NCI-H128 (cell line): ENCODE data around the gene RARA.
A peak's percentile ranks its signal among the peaks of the same experiment; 100 is the strongest.
"Not testable (repeated sequence)": the region's sequence is repeated elsewhere in the genome, so short reads cannot be mapped to it uniquely, and the experiment has no call there.

ENCODE experiments used
- DNase-seq: peaks from one replicate; lab custom pipeline; 2025; ENCODE audit not compliant: unreplicated experiment; lab: John Stamatoyannopoulos, UW

Gene RARA

GRCh38 chr17:40297511-40297910 lies 11.5 kb upstream of the RARA start:
- DNase-seq: no peak

GRCh38 chr17:40298726-40299125 lies 10.3 kb upstream of the RARA start:
- DNase-seq: no peak

GRCh38 chr17:40299159-40299757 lies 9.7 kb upstream of the RARA start:
- not testable (repeated sequence) for DNase-seq

- no peak for DNase-seq
These were observed 7.7 kb upstream of the RARA start for GRCh38 chr17:40301315-40301714.

GRCh38 chr17:40303009-40303657 lies 5.8 kb upstream of the RARA start:
- no peak for DNase-seq

- DNase-seq: no peak
These were observed 5.0 kb upstream of the RARA start for GRCh38 chr17:40303708-40304551.

GRCh38 chr17:40304552-40304863 lies 4.5 kb upstream of the RARA start:
- not testable (repeated sequence) for DNase-seq

GRCh38 chr17:40304866-40305265 lies 4.1 kb upstream of the RARA start:
- not testable (repeated sequence) for DNase-seq

- DNase-seq: no peak
These were observed 2.6 kb upstream of the RARA start for GRCh38 chr17:40306395-40306794.

GRCh38 chr17:40307001-40307730 lies 1.8 kb upstream of the RARA start:
- no peak for DNase-seq

GRCh38 chr17:40307740-40308239 lies 1.2 kb upstream of the RARA start:
- no peak for DNase-seq

- DNase-seq: no peak
These were observed 1.1 kb downstream of the RARA start for GRCh38 chr17:40309949-40310510.

- no peak for DNase-seq
These were observed 2.0 kb downstream of the RARA start for GRCh38 chr17:40310882-40311391.

- no peak for DNase-seq
These were observed 2.6 kb downstream of the RARA start for GRCh38 chr17:40311575-40311974.

- DNase-seq: no peak
These were observed 3.3 kb downstream of the RARA start for GRCh38 chr17:40312131-40312731.

- DNase-seq: no peak
These were observed 4.1 kb downstream of the RARA start for GRCh38 chr17:40312893-40313667.

GRCh38 chr17:40313668-40314583 lies 4.9 kb downstream of the RARA start:
- DNase-seq: peak; percentile 19

GRCh38 chr17:40314584-40314956 lies 5.6 kb downstream of the RARA start:
- peak; percentile 27 for DNase-seq

GRCh38 chr17:40315206-40315605 lies 6.2 kb downstream of the RARA start:
- no peak for DNase-seq
